ENCODE data around the gene NEURL1.

NEURL1 gene

GRCh38 chr10:103584216-103585010 lies 90.9 kb downstream of the NEURL1 start:
- no peak for TF ChIP-seq CTCF (IDR thresholded peaks at IDR 0.05; ENCODE audit: control insufficient read depth, extremely low read depth, insufficient read depth)
- H3K4me3 ChIP-seq (ENCODE audit: low read depth, low read length) = no peak overlapping the region
- no peak for DNase-seq (ENCODE audit: low read depth)

GRCh38 chr10:103585011-103585405 lies 91.5 kb downstream of the NEURL1 start:
- no peak overlapping the region for H3K4me3 ChIP-seq (ENCODE audit: low read depth, low read length)
- no peak for DNase-seq (ENCODE audit: low read depth)
- TF ChIP-seq CTCF (IDR thresholded peaks at IDR 0.05; ENCODE audit: control insufficient read depth, extremely low read depth, insufficient read depth) = no peak

GRCh38 chr10:103587073-103587472 lies 93.6 kb downstream of the NEURL1 start:
- no peak overlapping the region for H3K4me3 ChIP-seq (ENCODE audit: low read depth, low read length)
- no peak for DNase-seq (ENCODE audit: low read depth)
- TF ChIP-seq CTCF (IDR thresholded peaks at IDR 0.05; ENCODE audit: control insufficient read depth, extremely low read depth, insufficient read depth) = no peak

- DNase-seq (ENCODE audit: low read depth) = no peak
- no peak overlapping the region for H3K4me3 ChIP-seq (ENCODE audit: low read depth, low read length)
- TF ChIP-seq CTCF (IDR thresholded peaks at IDR 0.05; ENCODE audit: control insufficient read depth, extremely low read depth, insufficient read depth) = no peak
These were observed 95.6 kb downstream of the NEURL1 start for GRCh38 chr10:103589074-103589630.

GRCh38 chr10:103590060-103590459 lies 96.6 kb downstream of the NEURL1 start:
- H3K4me3 ChIP-seq (ENCODE audit: low read depth, low read length) = no peak overlapping the region
- TF ChIP-seq CTCF (IDR thresholded peaks at IDR 0.05; ENCODE audit: control insufficient read depth, extremely low read depth, insufficient read depth) = no peak
- DNase-seq (ENCODE audit: low read depth) = no peak

GRCh38 chr10:103590744-103591291 lies 97.3 kb downstream of the NEURL1 start:
- DNase-seq (ENCODE audit: low read depth) = no peak
- no peak for TF ChIP-seq CTCF (IDR thresholded peaks at IDR 0.05; ENCODE audit: control insufficient read depth, extremely low read depth, insufficient read depth)
- H3K4me3 ChIP-seq (ENCODE audit: low read depth, low read length) = no peak overlapping the region

Data from LNCaP clone FGC (cell line).